ENCODE results near the gene DFFB. TPM values are rescaled to one million over a fixed set of nuclear protein-coding genes. Genes with fewer than 3 reads are reported as not detected.

Gene DFFB
- total RNA-seq, 2 experiments from 2014 or later: 10.6 to 12.5 TPM

DNA sequence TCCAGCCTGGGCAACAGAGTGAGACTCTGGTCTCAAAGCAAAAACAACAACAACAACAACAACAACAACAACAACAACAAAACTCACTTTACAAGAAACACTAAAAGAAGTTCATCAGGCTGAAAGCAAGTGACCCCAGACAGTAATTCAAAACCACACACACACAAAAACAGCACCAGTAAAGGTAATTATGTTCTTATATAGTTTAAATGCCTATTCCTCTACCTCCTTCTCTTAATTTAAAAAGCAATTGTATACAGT, 41.1 kb downstream of the DFFB start:
- CTCF ChIA-PET: interaction anchor here (1.1 kb wide), 1 partner anchor 13 kb away, joined by 3 read pairs; no protein-coding TSS in a partner anchor
- peak overlapping the region; percentile 2 for H3K27ac Mint-ChIP-seq
- peaks cover 21% of the 10 kb centered on the region for H3K36me3 Mint-ChIP-seq (ENCODE audit: low read depth)
- no peaks in the 10 kb centered on the region for H3K27me3 Mint-ChIP-seq
- DNase-seq: no peak
- H3K9me3 Mint-ChIP-seq: peaks cover 14% of the 10 kb centered on the region
- peak overlapping the region; percentile 90 for H3K4me3 Mint-ChIP-seq
- peaks cover 48% of the 10 kb centered on the region for H3K4me1 Mint-ChIP-seq
- POLR2A ChIA-PET: no interaction called here

DNA sequence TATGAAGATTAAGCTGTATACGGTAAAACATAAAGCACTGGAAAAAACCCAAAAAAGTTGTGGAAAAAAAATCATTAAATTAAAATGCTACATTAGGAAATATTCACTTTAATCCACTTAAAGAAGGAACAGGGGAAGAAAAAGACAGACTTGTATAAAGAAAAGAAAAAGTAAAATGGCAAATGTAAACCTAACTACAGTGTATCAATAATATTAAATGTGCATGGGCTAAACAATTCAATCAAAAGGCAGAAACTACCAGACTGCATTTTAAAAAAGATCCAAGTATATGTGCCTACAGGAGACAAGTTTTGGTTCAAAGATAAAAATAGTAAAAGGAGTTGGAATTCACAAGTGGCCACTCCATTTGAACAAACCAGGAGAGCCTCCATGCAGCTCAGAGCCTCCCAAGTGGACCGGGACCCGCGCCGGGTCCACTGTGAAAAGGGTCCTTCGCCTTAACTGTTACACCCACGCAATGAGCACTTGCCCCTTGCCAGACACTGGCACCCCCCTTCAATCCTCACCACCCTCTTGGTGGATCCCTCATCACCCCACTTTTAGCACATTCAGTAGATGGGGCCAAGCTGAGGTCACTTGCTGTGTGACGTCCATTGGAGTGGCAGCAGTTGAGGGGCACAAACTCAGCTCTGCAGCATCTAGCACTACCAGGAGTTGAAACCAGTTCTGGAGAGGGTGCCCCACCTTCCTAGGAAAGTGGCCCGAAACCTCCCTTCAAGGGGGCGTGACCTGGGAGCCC, 41.9 kb downstream of the DFFB start:
- peaks cover 21% of the 10 kb centered on the region for H3K36me3 Mint-ChIP-seq (ENCODE audit: low read depth)
- peak; percentile 15 for DNase-seq
- peaks cover 54% of the 10 kb centered on the region for H3K4me1 Mint-ChIP-seq
- no peaks in the 10 kb centered on the region for H3K27me3 Mint-ChIP-seq
- peaks cover 14% of the 10 kb centered on the region for H3K9me3 Mint-ChIP-seq
- peak overlapping the region; percentile 98 for H3K27ac Mint-ChIP-seq
- peak overlapping the region; percentile 90 for H3K4me3 Mint-ChIP-seq
- ChIA-PET POLR2A (no interaction called here), CTCF (interaction anchor here (1.0 to 1.2 kb wide), 5 partner anchors 12 to 44 kb away, joined by 3 to 5 read pairs (median 3); no protein-coding TSS in a partner anchor)

GRCh38 chr1:3899754-3900149, 42.5 kb downstream of the DFFB start:
- ChIA-PET POLR2A (no interaction called here), CTCF (interaction anchor here (1.0 to 1.2 kb wide), 4 partner anchors 12 to 44 kb away, joined by 3 to 5 read pairs (median 3); no protein-coding TSS in a partner anchor)
- Mint-ChIP-seq H3K36me3 (ENCODE audit: low read depth) (peaks cover 21% of the 10 kb centered on the region), H3K4me1 (peaks cover 54% of the 10 kb centered on the region), H3K27me3 (no peaks in the 10 kb centered on the region), H3K4me3 (peak overlapping the region; percentile 90), H3K9me3 (peaks cover 14% of the 10 kb centered on the region), H3K27ac (peak overlapping the region; percentile 98)
- no peak for DNase-seq

DNA sequence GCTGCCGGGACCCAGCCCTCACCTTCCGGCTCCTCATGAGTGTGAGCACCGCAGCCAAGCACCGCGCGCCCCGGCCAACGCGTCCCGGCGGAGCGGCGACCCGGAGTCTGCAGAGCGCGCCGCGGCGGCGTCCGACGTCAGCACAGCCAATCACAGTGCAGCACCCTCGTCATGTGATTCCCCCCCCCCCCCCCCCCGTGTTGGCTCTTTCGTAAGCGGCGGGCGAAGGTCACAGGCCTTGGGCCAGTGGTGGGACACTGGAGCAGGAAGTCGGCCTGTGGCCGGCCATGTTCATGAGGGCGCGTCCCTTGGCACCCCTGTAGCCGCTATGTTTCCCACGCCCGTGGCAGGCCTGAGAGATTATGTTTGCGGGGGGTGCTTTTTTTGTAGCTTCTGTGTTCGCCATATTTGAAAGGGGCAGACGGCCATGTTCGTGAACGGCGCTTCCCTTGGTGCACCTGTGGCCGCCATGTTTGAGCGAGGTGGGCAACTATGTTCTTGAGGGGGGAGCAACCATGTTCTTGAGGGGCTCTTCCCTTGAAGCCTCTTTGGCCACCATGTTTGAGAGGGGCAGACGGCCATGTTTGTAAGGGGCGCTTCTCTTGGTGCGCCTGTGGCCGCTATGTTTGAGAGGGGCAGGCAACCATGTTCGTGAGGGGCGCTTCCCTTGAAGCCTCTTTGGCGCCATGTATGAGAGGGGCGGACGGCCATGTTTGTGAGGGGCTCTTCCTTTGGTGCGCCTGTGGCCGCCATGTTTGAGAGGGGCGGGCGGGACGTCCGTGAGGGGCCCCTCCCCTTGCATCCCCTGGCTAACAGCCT, 43.1 kb downstream of the DFFB start, which contains the start of gene C1orf174:
Gene C1orf174 (minus strand): TSS at position 123 of the 819 bp plus-strand sequence. CDS start 86 bp downstream, at position 37.
- H3K9me3 Mint-ChIP-seq: peaks cover 14% of the 10 kb centered on the region
- peak within 1 kb of the TSS; percentile 98 for H3K27ac Mint-ChIP-seq
- H3K27me3 Mint-ChIP-seq: no peaks in the 10 kb centered on the region
- ChIA-PET CTCF (interaction anchor here (1.0 kb wide), 2 partner anchors 16 to 32 kb away, joined by 3 to 5 read pairs; no protein-coding TSS in a partner anchor), POLR2A (no interaction called here)
- H3K36me3 Mint-ChIP-seq (ENCODE audit: low read depth): peaks cover 21% of the 10 kb centered on the region
- peaks cover 54% of the 10 kb centered on the region for H3K4me1 Mint-ChIP-seq
- peak within 1 kb of the TSS; percentile 90 for H3K4me3 Mint-ChIP-seq
- DNase-seq: peak; percentile 95

GRCh38 chr1:3900969-3901529, 43.8 kb downstream of the DFFB start:
- Mint-ChIP-seq H3K4me1 (peaks cover 59% of the 10 kb centered on the region), H3K36me3 (ENCODE audit: low read depth) (peaks cover 21% of the 10 kb centered on the region), H3K9me3 (peaks cover 14% of the 10 kb centered on the region), H3K27ac (peak overlapping the region; percentile 98), H3K4me3 (peak overlapping the region; percentile 90), H3K27me3 (no peaks in the 10 kb centered on the region)
- CTCF ChIA-PET: no interaction called here
- DNase-seq: peak; percentile 80
- POLR2A ChIA-PET: no interaction called here

GRCh38 chr1:3902111-3902511, 44.8 kb downstream of the DFFB start:
- H3K4me3 Mint-ChIP-seq: peak overlapping the region; percentile 90
- ChIA-PET CTCF (interaction anchor here (1.3 kb wide), 1 partner anchor 103 kb away, joined by 3 read pairs; no protein-coding TSS in a partner anchor), POLR2A (no interaction called here)
- DNase-seq: peak; percentile 57
- H3K27me3 Mint-ChIP-seq: no peaks in the 10 kb centered on the region
- peaks cover 12% of the 10 kb centered on the region for H3K9me3 Mint-ChIP-seq
- H3K4me1 Mint-ChIP-seq: peaks cover 58% of the 10 kb centered on the region
- H3K27ac Mint-ChIP-seq: peak overlapping the region; percentile 98
- peaks cover 14% of the 10 kb centered on the region for H3K36me3 Mint-ChIP-seq (ENCODE audit: low read depth)

- Mint-ChIP-seq H3K4me1 (peaks cover 57% of the 10 kb centered on the region), H3K36me3 (ENCODE audit: low read depth) (peaks cover 11% of the 10 kb centered on the region), H3K9me3 (peaks cover 9% of the 10 kb centered on the region), H3K27me3 (no peaks in the 10 kb centered on the region), H3K27ac (peak overlapping the region; percentile 98), H3K4me3 (peak overlapping the region; percentile 90)
- ChIA-PET POLR2A (interaction anchor here (0.6 kb wide), 1 partner anchor 45 kb away, joined by 4 read pairs; no protein-coding TSS in a partner anchor), CTCF (interaction anchor here (1.3 kb wide), 2 partner anchors 44 to 103 kb away, joined by 3 read pairs; no protein-coding TSS in a partner anchor)
- DNase-seq: peak; percentile 39
Observed at GRCh38 chr1:3902571-3903091, 45.4 kb downstream of the DFFB start.

DNA sequence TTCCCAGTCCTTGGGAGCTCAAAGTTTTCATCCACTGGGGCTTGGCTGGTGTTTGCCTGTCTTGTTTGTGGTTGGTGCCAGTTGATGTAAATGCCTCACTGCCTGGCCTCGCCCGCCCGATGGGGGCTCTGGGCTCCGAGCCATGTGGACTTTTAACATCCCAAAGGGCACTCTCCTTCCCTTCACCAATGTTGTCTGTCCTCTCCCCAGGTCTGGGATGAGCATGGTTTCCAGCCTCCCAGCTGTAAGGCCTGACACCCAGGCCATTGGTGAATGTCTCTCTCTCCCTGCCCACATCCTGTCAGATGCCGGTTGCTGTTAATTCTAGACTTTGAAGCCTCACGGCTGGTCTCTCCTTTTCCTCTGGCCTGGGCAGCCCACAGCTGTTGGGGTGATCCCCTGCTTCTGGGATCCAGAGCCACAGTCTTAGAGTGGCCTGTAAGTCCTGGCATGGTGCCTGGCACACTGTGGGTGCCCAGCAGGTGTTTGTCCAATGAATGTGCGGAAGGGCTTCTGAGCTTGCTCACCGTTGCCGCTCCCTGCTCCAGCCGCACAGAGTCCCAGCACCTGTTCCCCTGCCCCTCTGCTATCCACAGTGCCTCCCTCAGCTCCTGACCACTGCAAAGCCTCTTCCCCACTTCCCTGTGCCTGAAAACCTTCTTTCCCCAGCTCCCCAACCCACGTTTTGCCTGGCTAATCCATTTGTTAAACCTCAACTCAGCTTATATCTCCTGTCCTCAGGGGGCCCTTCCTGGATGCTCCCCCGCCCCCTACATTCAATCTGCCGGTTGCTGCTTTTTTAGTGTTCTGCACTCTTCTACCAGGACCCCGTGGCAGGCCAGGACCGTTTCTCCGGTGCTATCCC, 46.1 kb downstream of the DFFB start:
- Mint-ChIP-seq H3K36me3 (ENCODE audit: low read depth) (peaks cover 3% of the 10 kb centered on the region), H3K9me3 (peaks cover 3% of the 10 kb centered on the region), H3K27me3 (no peaks in the 10 kb centered on the region), H3K4me3 (no peak overlapping the region), H3K4me1 (peaks cover 51% of the 10 kb centered on the region), H3K27ac (peak overlapping the region; percentile 98)
- CTCF ChIA-PET: interaction anchor here (0.7 to 1.3 kb wide), 3 partner anchors 19 to 104 kb away, joined by 3 read pairs; no protein-coding TSS in a partner anchor
- POLR2A ChIA-PET: interaction anchor here (0.6 kb wide), 1 partner anchor 45 kb away, joined by 4 read pairs; no protein-coding TSS in a partner anchor
- peak; percentile 27 for DNase-seq

- H3K36me3 Mint-ChIP-seq (ENCODE audit: low read depth): no peaks in the 10 kb centered on the region
- H3K9me3 Mint-ChIP-seq: no peaks in the 10 kb centered on the region
- peak overlapping the region; percentile 98 for H3K27ac Mint-ChIP-seq
- H3K4me3 Mint-ChIP-seq: no peak overlapping the region
- no peaks in the 10 kb centered on the region for H3K27me3 Mint-ChIP-seq
- ChIA-PET POLR2A (no interaction called here), CTCF (interaction anchor here (0.7 to 1.3 kb wide), 2 partner anchors 20 to 46 kb away, joined by 3 read pairs; no protein-coding TSS in a partner anchor)
- DNase-seq: no peak
- peaks cover 42% of the 10 kb centered on the region for H3K4me1 Mint-ChIP-seq
Observed at GRCh38 chr1:3904006-3904842, 46.9 kb downstream of the DFFB start.

DNA sequence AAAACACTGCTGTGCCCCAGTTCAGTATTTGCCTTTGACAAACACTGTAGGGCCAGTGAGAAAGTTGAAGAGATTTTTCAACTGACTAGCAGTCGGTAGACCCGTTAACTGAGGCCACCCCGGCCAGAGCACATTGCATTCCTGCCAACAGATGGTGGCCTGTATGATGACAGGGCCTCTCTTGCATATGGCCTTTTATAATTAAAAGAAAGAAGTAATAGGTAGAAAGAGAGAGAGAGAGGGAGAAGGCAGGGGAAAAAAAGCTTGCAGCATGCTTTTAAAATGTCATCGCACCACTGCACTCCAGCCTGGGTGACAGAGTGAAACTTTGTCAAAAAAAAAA, 47.5 kb downstream of the DFFB start:
- Mint-ChIP-seq H3K9me3 (no peaks in the 10 kb centered on the region), H3K27ac (peak overlapping the region; percentile 69), H3K4me3 (no peak overlapping the region), H3K4me1 (peaks cover 39% of the 10 kb centered on the region), H3K27me3 (no peaks in the 10 kb centered on the region), H3K36me3 (ENCODE audit: low read depth) (no peaks in the 10 kb centered on the region)
- POLR2A ChIA-PET: no interaction called here
- CTCF ChIA-PET: no interaction called here
- no peak for DNase-seq

- Mint-ChIP-seq H3K36me3 (ENCODE audit: low read depth) (no peaks in the 10 kb centered on the region), H3K4me1 (peaks cover 39% of the 10 kb centered on the region), H3K27me3 (no peaks in the 10 kb centered on the region), H3K4me3 (no peak overlapping the region), H3K27ac (peak overlapping the region; percentile 69), H3K9me3 (no peaks in the 10 kb centered on the region)
- ChIA-PET CTCF (no interaction called here), POLR2A (no interaction called here)
- no peak for DNase-seq
Observed at GRCh38 chr1:3905266-3905952, 48.1 kb downstream of the DFFB start.

Data from activated CD4-positive, alpha-beta T cell treated with anti-CD3 and anti-CD28 coated beads, Interleukin-2, amount 10 ng/mL, durations not matched to agents 7 days and 5 days (primary cell).